HG03432 (cell line): ENCODE measurements around the gene TRMT1.

ENCODE experiments used
- ATAC-seq: cut with Tn5 transposase; IDR thresholded peaks from one replicate; pipeline ENCODE4 v1.9.1; 2021; ENCODE audit warnings: mild to moderate bottlenecking, moderate library complexity; ENCODE audit not compliant: unreplicated experiment

TRMT1 gene

GRCh38 chr19:13057147-13057572 is 59.4 kb downstream of the TRMT1 start:
- ATAC-seq, result no peak

- no peak for ATAC-seq
These were observed 60.4 kb downstream of the TRMT1 start for GRCh38 chr19:13056052-13056660.

GRCh38 chr19:13055213-13056051 is 61.1 kb downstream of the TRMT1 start:
- ATAC-seq, result no peak
